Endometrial microvascular endothelial cells (primary cell): ENCODE results near the gene PLEKHA3. TPM values are rescaled to one million over a fixed set of nuclear protein-coding genes. Genes with fewer than 3 reads are reported as not detected.

Experiments
- in situ Hi-C: cut with HindIII; loops from 2 replicates; pipeline ENCODE4 v1.10.0; 2017; ENCODE audit warnings: low sequenced_read_pairs, low pct_unique_long_range_greater_than_20kb; ENCODE audit errors: inconsistent ontology term
- total RNA-seq: library from RNA; depleted of rRNA; stranded (reverse); fragments of >200 nt; gene quantifications from one replicate; pipeline ENCODE4 v1.2.3, GENCODE V29; 2015; ENCODE audit errors: inconsistent ontology term

PLEKHA3 gene
- total RNA-seq, 1 donor from 2014 or later, result 4.3 TPM

GRCh38 chr2:178477443-178478129 lies 2.7 kb upstream of the PLEKHA3 start:
- in situ Hi-C loops, result no loop called here

- in situ Hi-C loops, result no loop called here
These were observed 2.2 kb upstream of the PLEKHA3 start for GRCh38 chr2:178478130-178478438.

- in situ Hi-C loops, result no loop called here
These were observed 1.6 kb upstream of the PLEKHA3 start, which contains the start of gene FKBP7 for GRCh38 chr2:178478439-178479274. Gene FKBP7, minus strand, starts transcription at chr2:178478600. Its CDS starts 101 bp downstream, at chr2:178478499.

- in situ Hi-C loops, result no loop called here
These were observed 1.0 kb upstream of the PLEKHA3 start for GRCh38 chr2:178479275-178479616.

GRCh38 chr2:178479758-178480226 lies 465 bp upstream of the PLEKHA3 start:
- in situ Hi-C loops, result no loop called here

GRCh38 chr2:178482437-178482836 lies 2.2 kb downstream of the PLEKHA3 start:
- in situ Hi-C loops, result no loop called here

- in situ Hi-C loops, result no loop called here
These were observed 4.2 kb downstream of the PLEKHA3 start for GRCh38 chr2:178484245-178485041.

- in situ Hi-C loops, result no loop called here
These were observed 5.1 kb downstream of the PLEKHA3 start for GRCh38 chr2:178485356-178485755.

GRCh38 chr2:178491612-178492011 lies 11.4 kb downstream of the PLEKHA3 start:
- in situ Hi-C loops, result no loop called here

- in situ Hi-C loops, result no loop called here
These were observed 15.8 kb downstream of the PLEKHA3 start for GRCh38 chr2:178496049-178496448.

DNA sequence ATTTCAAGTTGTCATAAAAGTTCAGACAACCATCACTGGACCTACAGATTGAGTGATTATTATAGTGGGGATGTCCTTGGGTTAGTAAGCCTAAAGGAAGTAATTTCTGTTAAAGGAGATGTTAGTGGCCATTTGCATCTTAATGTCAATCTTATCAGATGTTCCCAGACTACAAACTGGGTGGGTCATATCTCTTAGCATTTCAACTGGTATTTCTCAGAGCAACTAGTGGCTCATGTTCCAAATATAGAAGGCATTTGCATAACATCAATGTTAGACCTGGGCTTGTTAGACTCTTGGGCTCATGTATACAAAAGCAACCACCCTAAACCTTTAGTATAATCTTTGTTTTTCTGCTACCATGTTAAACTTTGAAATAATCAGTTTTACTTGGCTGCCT lies 17.9 kb downstream of the PLEKHA3 start:
- in situ Hi-C loops, result no loop called here

DNA sequence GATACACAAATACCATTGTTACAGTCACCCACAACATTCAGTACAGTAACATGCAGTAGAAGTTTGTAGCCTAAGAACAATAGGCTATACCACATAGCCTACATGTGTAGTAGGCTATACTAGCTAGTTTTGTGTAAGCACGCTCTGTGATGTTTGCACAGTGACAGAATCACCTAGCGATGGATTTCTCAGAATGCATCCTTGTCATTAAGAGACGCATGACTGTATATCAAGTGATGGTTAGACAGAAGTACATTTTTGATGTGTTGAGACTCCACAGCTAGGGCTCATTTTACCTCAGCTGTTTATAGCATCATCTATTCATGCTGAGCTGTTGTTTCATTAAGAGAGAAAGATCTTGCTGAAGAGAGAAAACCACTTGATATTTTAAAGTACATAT lies 19.4 kb downstream of the PLEKHA3 start:
- in situ Hi-C loops, result no loop called here

GRCh38 chr2:178502751-178503150 lies 22.5 kb downstream of the PLEKHA3 start:
- in situ Hi-C loops, result no loop called here

DNA sequence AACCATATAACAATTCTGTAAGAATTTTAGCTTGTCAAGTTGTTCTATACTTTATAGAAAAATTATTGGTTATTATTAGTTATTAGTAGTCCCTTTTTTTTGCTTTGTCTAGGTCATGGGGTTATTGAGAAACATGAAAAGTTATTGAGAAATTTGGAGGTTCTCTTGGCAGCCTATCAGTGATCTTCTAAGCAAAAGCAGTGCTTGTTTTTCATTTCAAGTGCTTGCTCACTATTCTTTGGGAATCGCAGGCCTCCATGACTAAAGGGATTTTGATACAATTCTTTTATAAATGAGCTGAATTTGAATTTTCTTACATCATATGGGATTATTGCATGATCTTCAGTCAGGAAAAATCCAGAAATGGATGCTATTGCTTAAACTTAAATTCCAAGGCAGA lies 25.8 kb downstream of the PLEKHA3 start:
- in situ Hi-C loops, result no loop called here

GRCh38 chr2:178506524-178506923 lies 26.3 kb downstream of the PLEKHA3 start:
- in situ Hi-C loops, result no loop called here

DNA sequence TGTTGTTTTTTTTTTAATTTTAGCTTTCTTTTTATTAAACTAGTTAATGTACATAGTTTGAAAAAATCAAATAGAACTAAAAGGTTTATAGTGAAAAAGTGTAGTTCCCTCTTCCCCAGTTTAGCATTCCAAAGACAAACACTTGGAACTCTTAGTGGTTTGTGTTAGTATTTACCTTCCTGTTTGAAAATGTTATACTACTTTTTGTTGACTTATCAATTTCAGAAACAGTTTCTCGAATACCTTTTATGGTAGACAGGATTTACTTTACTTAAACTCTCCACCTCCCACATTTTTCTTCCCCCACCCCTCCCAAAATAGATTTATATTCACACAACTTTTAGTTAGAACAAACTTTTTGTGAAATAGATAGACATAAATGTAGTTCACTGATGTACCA lies 26.7 kb downstream of the PLEKHA3 start:
- in situ Hi-C loops, result no loop called here

GRCh38 chr2:178508646-178509045 lies 28.4 kb downstream of the PLEKHA3 start:
- in situ Hi-C loops, result no loop called here

DNA sequence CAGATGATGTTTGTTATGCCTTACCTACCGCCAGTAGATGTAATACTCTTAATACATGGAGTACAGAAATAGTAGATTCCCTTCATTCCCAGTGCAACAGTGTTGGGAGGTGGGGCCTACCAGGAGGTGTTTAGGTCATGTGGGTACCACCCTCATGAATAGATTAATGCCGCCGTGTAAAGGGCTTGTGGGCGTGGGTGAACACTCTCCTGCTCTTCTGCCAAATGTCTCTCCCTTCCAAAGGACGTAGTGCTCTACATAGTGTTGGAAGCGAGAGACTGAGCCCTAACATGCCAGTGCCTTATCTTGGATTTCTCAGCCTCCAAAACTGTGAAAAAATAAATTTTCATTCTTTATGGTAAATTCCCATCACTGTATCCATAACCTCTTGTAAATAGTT lies 30.1 kb downstream of the PLEKHA3 start:
- in situ Hi-C loops, result no loop called here

GRCh38 chr2:178512484-178512883 lies 32.2 kb downstream of the PLEKHA3 start:
- in situ Hi-C loops, result no loop called here

DNA sequence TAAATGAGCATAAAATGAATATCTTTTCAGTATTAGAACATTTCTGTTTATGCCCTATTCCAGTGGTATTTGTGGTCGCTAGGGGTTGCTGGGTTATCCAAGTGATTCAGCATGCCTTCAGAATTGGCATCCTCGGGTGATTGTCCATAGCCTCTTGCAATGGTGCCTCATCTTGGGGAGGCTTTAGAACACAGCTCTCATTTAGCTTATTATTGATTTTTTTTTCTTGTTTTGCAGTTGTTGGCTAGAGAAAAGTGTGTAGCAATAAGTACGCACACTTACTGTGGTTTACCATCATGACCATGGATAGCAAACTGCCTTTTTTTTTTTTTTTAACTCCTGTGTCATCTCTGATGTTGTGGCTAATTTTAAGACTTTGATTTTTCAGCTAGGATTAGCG lies 33.6 kb downstream of the PLEKHA3 start:
- in situ Hi-C loops, result no loop called here
